Spleen (tissue), 11 donors: ENCODE results near the gene CDAN1. TPM values are rescaled to one million over a fixed set of nuclear protein-coding genes. Genes with fewer than 3 reads are reported as not detected.

ENCODE experiments used
- DNase-seq: peaks from one replicate; pipeline ENCODE4 v3.0.0-alpha.2; 2020
- H3K27ac ChIP-seq, 8 donors: fragments of 200-600 bp; sonication (generic) in 7 of 8; 1 replicate in 4 of 8; 2 replicates in 4 of 8; pipeline versions ENCODE4 v1.5.0 to v1.8.0; 2016 to 2021; ENCODE audit warnings: inconsistent platforms in 4 of 8, mild to moderate bottlenecking in 4 of 8, moderate library complexity in 1 of 8
- H3K27me3 ChIP-seq, 7 donors: fragments of 200-600 bp; sonication (generic) in 6 of 7; replicated peaks in 1 of 7; 1 replicate in 4 of 7; 2 replicates in 3 of 7; pipeline versions ENCODE4 v1.5.0 to v1.8.0; 2016 to 2021; ENCODE audit warnings: inconsistent platforms in 3 of 7, mild to moderate bottlenecking in 1 of 7
- H3K36me3 ChIP-seq, 6 donors: fragments of 200-600 bp; sonication (generic) in 5 of 6; 1 replicate in 4 of 6; 2 replicates in 2 of 6; pipeline versions ENCODE4 v1.5.0 to v1.8.0; 2016 to 2021; ENCODE audit warnings: inconsistent platforms in 2 of 6
- H3K4me1 ChIP-seq, 6 donors: fragments of 200-600 bp; sonication (generic) in 5 of 6; 1 replicate in 3 of 6; 2 replicates in 3 of 6; pipeline versions ENCODE4 v1.5.0 to v1.8.0; 2016 to 2021; ENCODE audit warnings: inconsistent platforms in 3 of 6
- H3K4me3 ChIP-seq, 8 donors: fragments of 200-600 bp; sonication (generic) in 7 of 8; 1 replicate in 4 of 8; 2 replicates in 4 of 8; pipeline versions ENCODE4 v1.5.0 to v1.8.0; 2016 to 2021; ENCODE audit warnings: inconsistent platforms in 4 of 8, mild to moderate bottlenecking in 4 of 8, moderate library complexity in 2 of 8
- H3K9me3 ChIP-seq, 8 donors: fragments of 200-600 bp; sonication (generic) in 7 of 8; 1 replicate in 4 of 8; 2 replicates in 4 of 8; pipeline versions ENCODE4 v1.5.0 to v1.8.0; 2016 to 2021; ENCODE audit warnings: inconsistent platforms in 4 of 8
- POLR2A ChIP-seq, 3 donors: fragments of 450-650 bp; IDR thresholded peaks; one replicate each; pipeline ENCODE4 v1.5.1; 2017; ENCODE audit warnings: antibody characterized with exemption in 3 of 3, mild to moderate bottlenecking in 1 of 3
- POLR2AphosphoS5 ChIP-seq, 3 donors: sonication (generic); formaldehyde crosslinking; IDR thresholded peaks; one replicate each; pipeline ENCODE4 v1.5.1; 2017; ENCODE audit warnings: antibody characterized with exemption in 3 of 3
- WGBS, 5 donors: extraction: QIAGEN DNeasy Blood & Tissue Kit in 3 of 5; methylation state at CpG; one replicate each; pipeline versions ENCODE4 v1.1.5 to v1.1.7; 2013 to 2018; 5-methylcytosine and 5-hydroxymethylcytosine counted together
- intact Hi-C: fragments of 100-400 bp; cut with DNase I; formaldehyde crosslinking; loops from one replicate; pipeline ENCODE4 v1.15.0; 2023; ENCODE audit warnings: low total_unique reads
- polyA plus RNA-seq, 3 donors: library from polyadenylated mRNA; stranded (reverse); fragments of 200-250 nt; gene quantifications; one replicate each; pipeline ENCODE4 v1.2.1, GENCODE V29; 2013
- total RNA-seq, 7 donors: library from RNA; depleted of rRNA in 3 of 7; stranded (reverse); fragments of >200 nt in 3 of 7; fragmentation: NEBNext Ultra II Directional in 4 of 7; extraction: Animal tissue kit (Norgen Biotek cat#: 25700) in 4 of 7; gene quantifications; one replicate each; pipeline versions ENCODE4 v1.1.0 to v1.2.1, GENCODE V29; 2016 to 2021
- TF ChIP-seq, protein P1 (sequence below), 11 experiments: fragments of 200-600 bp in 7 of 11; fragments of 450-650 bp in 4 of 11; sonication (generic) in 4 of 11; IDR thresholded peaks in 8 of 11; conservative IDR thresholded peaks in 3 of 11; 1 replicate in 7 of 11; 2 replicates in 4 of 11; pipeline versions ENCODE4 v1.4.0 to v1.8.0; 2016 to 2021; ENCODE audit warnings: antibody characterized with exemption in 11 of 11, inconsistent platforms in 4 of 11, mild to moderate bottlenecking in 1 of 11
- donor health status: healthy with polysubstance abuse.
- donor health status: DM: no; HTN: no; CAD: no; lungs with moderate emphysema.
- donor health status: DM: no; HTN: no; CAD: no.
- donor health status: Bipolar disorder and iron deficiency.
- donor health status: healthy.
- donor health status: DM: no; HTN: no; CAD: no.
- donor health status: DM: yes; HTN: yes; CAD: no.

Gene CDAN1
- total and polyA plus RNA-seq, 10 donors, result 7.5 to 21.6 (median 14.4) TPM

DNA sequence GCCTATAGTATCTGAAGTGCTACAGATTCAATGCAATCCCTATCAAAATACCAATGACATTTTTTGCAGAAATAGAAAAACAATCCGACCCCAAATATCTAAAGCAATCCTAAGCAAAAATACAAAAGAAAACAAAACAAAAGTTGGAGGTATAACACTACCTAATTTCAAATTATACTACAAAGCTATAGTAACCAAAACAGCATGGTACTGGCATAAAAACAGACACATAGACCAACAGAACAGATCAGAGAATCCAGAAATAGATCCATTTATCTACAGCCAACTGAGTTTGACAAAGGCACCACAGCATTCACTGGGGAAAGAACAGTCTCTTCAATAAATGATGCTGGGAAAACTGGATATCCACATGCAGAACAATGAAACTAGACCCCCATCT lies 23.8 kb upstream of the CDAN1 start:
- intact Hi-C loops, result no loop called here
- DNase-seq, result no peak

DNA sequence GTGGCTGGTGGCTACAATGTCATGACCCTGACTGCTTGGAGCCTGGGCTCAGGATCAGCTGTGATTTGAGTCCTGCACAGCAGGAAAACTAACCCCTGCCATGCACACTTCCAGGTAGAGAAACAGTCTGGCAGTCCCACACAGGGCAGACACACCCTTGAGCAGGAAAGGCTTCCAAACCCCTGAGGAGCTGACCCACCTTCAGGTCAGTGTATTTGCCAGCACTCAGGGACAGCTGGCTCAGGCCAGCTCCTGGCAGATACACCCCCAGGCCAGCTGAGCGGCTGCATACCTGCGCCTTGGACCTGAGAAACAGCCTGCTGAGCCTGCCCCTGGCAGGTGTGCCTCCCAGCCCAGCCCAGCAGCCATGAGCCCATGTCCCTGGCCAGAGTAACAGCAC lies 22.2 kb upstream of the CDAN1 start:
- H3K27me3 ChIP-seq, result no peaks in the 10 kb centered on the region
- intact Hi-C loops, result no loop called here
- H3K4me3 ChIP-seq, result no peak overlapping the region
- TF ChIP-seq POLR2A (IDR thresholded peaks at IDR 0.05) (no peak), POLR2AphosphoS5 (IDR thresholded peaks at IDR 0.05) (no peak)
- TF ChIP-seq, protein P1, sequence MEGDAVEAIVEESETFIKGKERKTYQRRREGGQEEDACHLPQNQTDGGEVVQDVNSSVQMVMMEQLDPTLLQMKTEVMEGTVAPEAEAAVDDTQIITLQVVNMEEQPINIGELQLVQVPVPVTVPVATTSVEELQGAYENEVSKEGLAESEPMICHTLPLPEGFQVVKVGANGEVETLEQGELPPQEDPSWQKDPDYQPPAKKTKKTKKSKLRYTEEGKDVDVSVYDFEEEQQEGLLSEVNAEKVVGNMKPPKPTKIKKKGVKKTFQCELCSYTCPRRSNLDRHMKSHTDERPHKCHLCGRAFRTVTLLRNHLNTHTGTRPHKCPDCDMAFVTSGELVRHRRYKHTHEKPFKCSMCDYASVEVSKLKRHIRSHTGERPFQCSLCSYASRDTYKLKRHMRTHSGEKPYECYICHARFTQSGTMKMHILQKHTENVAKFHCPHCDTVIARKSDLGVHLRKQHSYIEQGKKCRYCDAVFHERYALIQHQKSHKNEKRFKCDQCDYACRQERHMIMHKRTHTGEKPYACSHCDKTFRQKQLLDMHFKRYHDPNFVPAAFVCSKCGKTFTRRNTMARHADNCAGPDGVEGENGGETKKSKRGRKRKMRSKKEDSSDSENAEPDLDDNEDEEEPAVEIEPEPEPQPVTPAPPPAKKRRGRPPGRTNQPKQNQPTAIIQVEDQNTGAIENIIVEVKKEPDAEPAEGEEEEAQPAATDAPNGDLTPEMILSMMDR (IDR thresholded peaks at IDR 0.05 in 8 of 11, conservative IDR thresholded peaks at IDR 0.05 in 3 of 11), result no peak
- H3K4me1 ChIP-seq, result no peaks in the 10 kb centered on the region
- peaks cover 7 to 39% (median 34%) of the 10 kb centered on the region in 8 donors for H3K9me3 ChIP-seq
- peaks cover 0 to 43% (median 0%) of the 10 kb centered on the region in 6 donors for H3K36me3 ChIP-seq
- 97 to 99% (median 97%) methylated on average over 2 of the region's 2 CpGs; no CpG with 5 or more reads in 2 of the 5 donors for WGBS, 5 donors
- no peak overlapping the region for H3K27ac ChIP-seq
- no peak for DNase-seq

More for the DNA sequence above, 23.8 kb upstream of the CDAN1 start:
- H3K4me3 ChIP-seq, result no peak overlapping the region
- peaks cover 0 to 58% (median 3%) of the 10 kb centered on the region in 6 donors for H3K36me3 ChIP-seq
- no peak overlapping the region for H3K27ac ChIP-seq
- H3K9me3 ChIP-seq, result peaks cover 7 to 56% (median 40%) of the 10 kb centered on the region in 8 donors
- 88 to 100% (median 93%) methylated on average over 1 of the region's 1 CpG for WGBS, 5 donors
- no peaks in the 10 kb centered on the region for H3K4me1 ChIP-seq
- no peaks in the 10 kb centered on the region for H3K27me3 ChIP-seq
- no peak for TF ChIP-seq POLR2AphosphoS5 (IDR thresholded peaks at IDR 0.05)
- TF ChIP-seq, protein P1 (IDR thresholded peaks at IDR 0.05 in 8 of 11, conservative IDR thresholded peaks at IDR 0.05 in 3 of 11), result no peak
- TF ChIP-seq POLR2A (IDR thresholded peaks at IDR 0.05), result no peak

GRCh38 chr15:42750306-42750705 lies 13.4 kb upstream of the CDAN1 start:
- intact Hi-C loops, result no loop called here
- TF ChIP-seq, protein P1 (IDR thresholded peaks at IDR 0.05 in 8 of 11, conservative IDR thresholded peaks at IDR 0.05 in 3 of 11), result no peak
- TF ChIP-seq POLR2A (IDR thresholded peaks at IDR 0.05) (no peak), POLR2AphosphoS5 (IDR thresholded peaks at IDR 0.05) (no peak)
- H3K27me3 ChIP-seq, result no peaks in the 10 kb centered on the region
- no peak for DNase-seq
- H3K4me3 ChIP-seq, result no peak overlapping the region
- H3K27ac ChIP-seq, result no peak overlapping the region
- H3K36me3 ChIP-seq, result peaks cover 0 to 70% (median 29%) of the 10 kb centered on the region in 6 donors
- no peaks in the 10 kb centered on the region for H3K4me1 ChIP-seq
- 95 to 99% (median 98%) methylated on average over 2 of the region's 2 CpGs for WGBS, 5 donors
- peaks cover 3 to 25% (median 20%) of the 10 kb centered on the region in 8 donors for H3K9me3 ChIP-seq

DNA sequence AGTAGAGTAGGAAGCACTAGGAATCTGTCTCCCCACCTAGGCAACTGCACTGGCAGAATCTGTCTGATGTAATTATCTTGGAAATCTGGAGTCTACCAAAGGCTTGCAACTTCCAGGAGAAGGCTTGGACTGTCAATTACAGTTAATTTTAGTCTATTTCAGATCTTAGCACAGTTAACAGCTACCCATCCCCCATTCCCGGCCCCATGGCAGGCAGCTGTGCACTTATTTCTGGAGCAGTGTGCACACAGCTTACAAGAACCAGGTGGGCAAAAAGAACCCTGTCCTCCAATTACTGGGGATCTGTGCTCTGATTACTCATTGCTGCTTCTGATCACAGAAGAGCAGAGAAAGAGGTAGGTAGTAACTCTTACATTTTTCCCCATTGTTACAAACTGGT lies 12.3 kb upstream of the CDAN1 start:
- peaks cover 3 to 25% (median 20%) of the 10 kb centered on the region in 8 donors for H3K9me3 ChIP-seq

More for the DNA sequence above, 12.3 kb upstream of the CDAN1 start:
- peaks cover 0 to 79% (median 31%) of the 10 kb centered on the region in 6 donors for H3K36me3 ChIP-seq
- TF ChIP-seq POLR2A (IDR thresholded peaks at IDR 0.05), result no peak
- TF ChIP-seq, protein P1 (IDR thresholded peaks at IDR 0.05 in 8 of 11, conservative IDR thresholded peaks at IDR 0.05 in 3 of 11), result no peak
- TF ChIP-seq POLR2AphosphoS5 (IDR thresholded peaks at IDR 0.05), result no peak
- no peak overlapping the region for H3K4me3 ChIP-seq
- H3K27me3 ChIP-seq, result no peaks in the 10 kb centered on the region
- no peaks in the 10 kb centered on the region for H3K4me1 ChIP-seq
- no peak overlapping the region for H3K27ac ChIP-seq
- intact Hi-C loops, result no loop called here
- WGBS, 5 donors, result 89 to 100% (median 97%) methylated on average over 1 of the region's 1 CpG
- no peak for DNase-seq
